ENCODE results near the gene MYOZ3.
A peak's percentile ranks its signal among the peaks of the same experiment; 100 is the strongest.

The MYOZ3 gene

GRCh38 chr5:150660108-150660831 lies 781 bp upstream of the MYOZ3 start:
- no peak for DNase-seq

- no peak for DNase-seq
Observed at GRCh38 chr5:150661821-150662596, 958 bp downstream of the MYOZ3 start.

GRCh38 chr5:150662731-150663516 lies 1.9 kb downstream of the MYOZ3 start:
- DNase-seq, result no peak

- no peak for DNase-seq
Observed at GRCh38 chr5:150663936-150664335, 2.9 kb downstream of the MYOZ3 start.

- no peak for DNase-seq
Observed at GRCh38 chr5:150665044-150665443, 4.0 kb downstream of the MYOZ3 start.

- DNase-seq, result no peak
Observed at GRCh38 chr5:150670275-150670947, 9.4 kb downstream of the MYOZ3 start.

- DNase-seq, result no peak
Observed at GRCh38 chr5:150670948-150671310, 9.9 kb downstream of the MYOZ3 start.

- peak in 1 of 2 donors; percentile 27 for DNase-seq
Observed at GRCh38 chr5:150671509-150672236, 10.6 kb downstream of the MYOZ3 start.

GRCh38 chr5:150672237-150672883 lies 11.3 kb downstream of the MYOZ3 start:
- DNase-seq, result peak; percentile 26 to 42

- DNase-seq, result no peak
Observed at GRCh38 chr5:150672884-150673275, 11.8 kb downstream of the MYOZ3 start.

GRCh38 chr5:150674341-150674821 lies 13.3 kb downstream of the MYOZ3 start:
- DNase-seq, result no peak

- DNase-seq, result no peak
Observed at GRCh38 chr5:150675069-150675468, 14.0 kb downstream of the MYOZ3 start.

GRCh38 chr5:150676578-150676977 lies 15.5 kb downstream of the MYOZ3 start:
- DNase-seq, result no peak

GRCh38 chr5:150689120-150689519 lies 28.1 kb downstream of the MYOZ3 start:
- no peak for DNase-seq

- DNase-seq, result no peak
Observed at GRCh38 chr5:150690760-150691159, 29.7 kb downstream of the MYOZ3 start.

- DNase-seq, result no peak
Observed at GRCh38 chr5:150692276-150692675, 31.2 kb downstream of the MYOZ3 start.

GRCh38 chr5:150694612-150695011 lies 33.6 kb downstream of the MYOZ3 start:
- no peak for DNase-seq

GRCh38 chr5:150700246-150700593 lies 39.2 kb downstream of the MYOZ3 start:
- no peak for DNase-seq

GRCh38 chr5:150700594-150701377 lies 39.7 kb downstream of the MYOZ3 start, which contains the start of gene RBM22:
Gene RBM22 (minus strand): TSS chr5:150701062. CDS start chr5:150700985, 77 bp downstream.
- DNase-seq, result peak; percentile 93

GRCh38 chr5:150703762-150704161 lies 42.7 kb downstream of the MYOZ3 start:
- no peak for DNase-seq
